NT2/D1 (cell line): ENCODE measurements around the gene TSEN15.

ENCODE experiments used
- DNase-seq: peaks from one replicate; pipeline ENCODE4 v3.0.0-alpha.2; 2011; ENCODE audit warnings: low read depth, low spot score
- H3K27me3 ChIP-seq: 2 replicates; pipeline ENCODE4 v1.6.0; 2011; ENCODE audit warnings: mild to moderate bottlenecking; ENCODE audit not compliant: insufficient read length, insufficient read depth
- H3K36me3 ChIP-seq: 2 replicates; pipeline ENCODE4 v1.6.1; 2011; ENCODE audit warnings: mild to moderate bottlenecking, low read length, mixed read lengths; ENCODE audit not compliant: insufficient read depth, insufficient read length
- H3K4me1 ChIP-seq: 2 replicates; pipeline ENCODE4 v1.5.1; 2011; ENCODE audit not compliant: insufficient read depth, insufficient read length
- H3K4me3 ChIP-seq: 2 replicates; pipeline ENCODE4 v1.5.1; 2011; ENCODE audit warnings: low read depth; ENCODE audit not compliant: insufficient read length
- H3K9ac ChIP-seq: 2 replicates; pipeline ENCODE4 v1.6.0; 2011; ENCODE audit warnings: low read depth; ENCODE audit not compliant: insufficient read length
- H3K9me3 ChIP-seq: 2 replicates; pipeline ENCODE4 v1.5.1; 2011; ENCODE audit warnings: mild to moderate bottlenecking, low read length; ENCODE audit not compliant: insufficient read depth
- SUZ12 ChIP-seq: IDR thresholded peaks from 2 replicates; pipeline ENCODE4 v1.6.1; 2011; ENCODE audit not compliant: insufficient read length, insufficient read depth; ENCODE audit errors: extremely low read depth
- YY1 ChIP-seq: IDR thresholded peaks from 2 replicates; pipeline ENCODE4 v1.6.1; 2011; ENCODE audit not compliant: insufficient read length, insufficient read depth
- ZNF274 ChIP-seq: IDR thresholded peaks from 2 replicates; pipeline ENCODE4 v1.6.1; 2011; ENCODE audit warnings: mild to moderate bottlenecking, low read depth, low read length

TSEN15 gene

GRCh38 chr1:184110272-184111204, 59.0 kb downstream of the TSEN15 start:
- Histone ChIP-seq H3K9ac (no peak overlapping the region), H3K4me1 (no peaks in the 10 kb centered on the region), H3K4me3 (no peak overlapping the region), H3K36me3 (no peaks in the 10 kb centered on the region), H3K27me3 (no peaks in the 10 kb centered on the region), H3K9me3 (no peaks in the 10 kb centered on the region)
- no peak for DNase-seq
- no peak for TF ChIP-seq ZNF274

GRCh38 chr1:184112176-184112948, 60.8 kb downstream of the TSEN15 start:
- H3K9ac ChIP-seq = no peak overlapping the region
- no peak for DNase-seq
- H3K27me3 ChIP-seq = no peaks in the 10 kb centered on the region
- TF ChIP-seq SUZ12 (no peak), ZNF274 (no peak), YY1 (no peak)
- no peaks in the 10 kb centered on the region for H3K36me3 ChIP-seq
- H3K9me3 ChIP-seq = no peaks in the 10 kb centered on the region
- no peaks in the 10 kb centered on the region for H3K4me1 ChIP-seq
- no peak overlapping the region for H3K4me3 ChIP-seq

GRCh38 chr1:184113251-184113650, 61.7 kb downstream of the TSEN15 start:
- Histone ChIP-seq H3K4me3 (no peak overlapping the region), H3K4me1 (no peaks in the 10 kb centered on the region), H3K9ac (no peak overlapping the region), H3K9me3 (no peaks in the 10 kb centered on the region), H3K36me3 (no peaks in the 10 kb centered on the region), H3K27me3 (no peaks in the 10 kb centered on the region)
- no peak for DNase-seq
- no peak for TF ChIP-seq YY1
- TF ChIP-seq SUZ12 = no peak
- TF ChIP-seq ZNF274 = no peak

- H3K9me3 ChIP-seq = no peaks in the 10 kb centered on the region
- H3K27me3 ChIP-seq = no peaks in the 10 kb centered on the region
- DNase-seq = no peak
- no peaks in the 10 kb centered on the region for H3K4me1 ChIP-seq
- no peaks in the 10 kb centered on the region for H3K36me3 ChIP-seq
- no peak overlapping the region for H3K4me3 ChIP-seq
- no peak for TF ChIP-seq SUZ12
- no peak for TF ChIP-seq YY1
- no peak for TF ChIP-seq ZNF274
- H3K9ac ChIP-seq = no peak overlapping the region
These were observed 63.4 kb downstream of the TSEN15 start for GRCh38 chr1:184114818-184115398.

- no peak for TF ChIP-seq ZNF274
- TF ChIP-seq YY1 = no peak
- no peak for TF ChIP-seq SUZ12
- Histone ChIP-seq H3K4me1 (no peaks in the 10 kb centered on the region), H3K36me3 (no peaks in the 10 kb centered on the region), H3K27me3 (no peaks in the 10 kb centered on the region), H3K9me3 (no peaks in the 10 kb centered on the region), H3K4me3 (no peak overlapping the region), H3K9ac (no peak overlapping the region)
- DNase-seq = no peak
These were observed 64.8 kb downstream of the TSEN15 start for GRCh38 chr1:184116287-184116686.

GRCh38 chr1:184118046-184118445, 66.5 kb downstream of the TSEN15 start:
- no peaks in the 10 kb centered on the region for H3K4me1 ChIP-seq

More at GRCh38 chr1:184118046-184118445, 66.5 kb downstream of the TSEN15 start:
- no peak for DNase-seq
- Histone ChIP-seq H3K36me3 (no peaks in the 10 kb centered on the region), H3K9me3 (no peaks in the 10 kb centered on the region), H3K4me3 (no peak overlapping the region), H3K27me3 (no peaks in the 10 kb centered on the region), H3K9ac (no peak overlapping the region)
- no peak for TF ChIP-seq ZNF274
- no peak for TF ChIP-seq YY1
- TF ChIP-seq SUZ12 = no peak
